WTC11 (cell line): ENCODE results near the gene RAB23. TPM values are rescaled to one million over a fixed set of nuclear protein-coding genes. Genes with fewer than 3 reads are reported as not detected.

Experiments used
- ARID4B ChIP-seq: sonication (generic); formaldehyde crosslinking; IDR thresholded peaks from 2 replicates; pipeline ENCODE4 v1.8.0; 2023; ENCODE audit warnings: missing genetic modification reagents, mild to moderate bottlenecking, borderline replicate concordance
- ATF1 ChIP-seq: sonication (generic); formaldehyde crosslinking; IDR thresholded peaks from 2 replicates; pipeline ENCODE4 v1.8.1; 2023; ENCODE audit warnings: mild to moderate bottlenecking, moderate library complexity, missing genetic modification reagents
- ATF2 ChIP-seq: sonication (generic); formaldehyde crosslinking; IDR thresholded peaks from 2 replicates; pipeline ENCODE4 v1.8.1; 2022; ENCODE audit warnings: low read depth, missing genetic modification reagents, borderline replicate concordance
- E2F5 ChIP-seq: sonication (generic); formaldehyde crosslinking; IDR thresholded peaks from 2 replicates; pipeline ENCODE4 v1.8.1; 2022; ENCODE audit warnings: mild to moderate bottlenecking, moderate library complexity, missing genetic modification reagents
- ETV6 ChIP-seq: sonication (generic); formaldehyde crosslinking; IDR thresholded peaks from 2 replicates; pipeline ENCODE4 v1.8.1; 2022; ENCODE audit warnings: mild to moderate bottlenecking, missing genetic modification reagents
- GTF2I ChIP-seq: fragments of 250-450 bp; sonication (Bioruptor Pico); conservative IDR thresholded peaks from 2 replicates; pipeline ENCODE4 v1.4.0; 2021; ENCODE audit warnings: mild to moderate bottlenecking
- IRF1 ChIP-seq: sonication (generic); formaldehyde crosslinking; IDR thresholded peaks from 2 replicates; pipeline ENCODE4 v1.8.0; 2023; ENCODE audit warnings: missing genetic modification reagents
- MAX ChIP-seq: sonication (generic); formaldehyde crosslinking; IDR thresholded peaks from 2 replicates; pipeline ENCODE4 v1.8.0; 2022; ENCODE audit warnings: mild to moderate bottlenecking, missing genetic modification reagents
- MXD4 ChIP-seq: fragments of 250-450 bp; sonication (Bioruptor Pico); IDR thresholded peaks from 2 replicates; pipeline ENCODE4 v1.8.0; 2021; ENCODE audit warnings: mild to moderate bottlenecking, moderate library complexity, borderline replicate concordance
- NFATC4 ChIP-seq: fragments of 250-450 bp; sonication (Bioruptor Pico); IDR thresholded peaks from 2 replicates; pipeline ENCODE4 v1.9.0; 2021; ENCODE audit warnings: mild to moderate bottlenecking
- NR2C2 ChIP-seq: sonication (generic); formaldehyde crosslinking; IDR thresholded peaks from 2 replicates; pipeline ENCODE4 v1.8.0; 2022; ENCODE audit warnings: mild to moderate bottlenecking, missing genetic modification reagents
- OVOL2 ChIP-seq: fragments of 250-450 bp; sonication (Bioruptor Pico); IDR thresholded peaks from 2 replicates; pipeline ENCODE4 v1.9.0; 2021; ENCODE audit warnings: mild to moderate bottlenecking, borderline replicate concordance
- SMAD4 ChIP-seq: sonication (generic); formaldehyde crosslinking; IDR thresholded peaks from 2 replicates; pipeline ENCODE4 v1.8.0; 2022; ENCODE audit warnings: mild to moderate bottlenecking, missing genetic modification reagents
- SOX15 ChIP-seq: fragments of 250-450 bp; sonication (Bioruptor Pico); IDR thresholded peaks from 2 replicates; pipeline ENCODE4 v1.9.0; 2021; ENCODE audit warnings: mild to moderate bottlenecking
- SP1 ChIP-seq: sonication (generic); formaldehyde crosslinking; conservative IDR thresholded peaks from 2 replicates; pipeline ENCODE4 v1.8.1; 2022; ENCODE audit warnings: missing genetic modification reagents
- TEAD1 ChIP-seq: sonication (generic); formaldehyde crosslinking; IDR thresholded peaks from 2 replicates; pipeline ENCODE4 v1.8.0; 2022; ENCODE audit warnings: mild to moderate bottlenecking, missing genetic modification reagents
- TEAD4 ChIP-seq: sonication (generic); formaldehyde crosslinking; IDR thresholded peaks from 2 replicates; pipeline ENCODE4 v1.8.0; 2022; ENCODE audit warnings: mild to moderate bottlenecking, missing genetic modification reagents
- ZBTB43 ChIP-seq: sonication (generic); formaldehyde crosslinking; IDR thresholded peaks from 2 replicates; pipeline ENCODE4 v1.8.1; 2023; ENCODE audit warnings: mild to moderate bottlenecking, missing genetic modification reagents
- ZNF281 ChIP-seq: sonication (generic); formaldehyde crosslinking; IDR thresholded peaks from 2 replicates; pipeline ENCODE4 v1.8.0; 2023; ENCODE audit warnings: mild to moderate bottlenecking, missing genetic modification reagents
- ZNF317 ChIP-seq: sonication (generic); formaldehyde crosslinking; IDR thresholded peaks from 2 replicates; pipeline ENCODE4 v1.8.1; 2023; ENCODE audit warnings: low read depth, mild to moderate bottlenecking, moderate library complexity, missing genetic modification reagents, borderline replicate concordance
- ZNF512 ChIP-seq: sonication (generic); formaldehyde crosslinking; IDR thresholded peaks from 2 replicates; pipeline ENCODE4 v1.8.1; 2022; ENCODE audit warnings: missing genetic modification reagents, borderline replicate concordance
- ZSCAN18 ChIP-seq: fragments of 250-450 bp; sonication (Bioruptor Pico); IDR thresholded peaks from 2 replicates; pipeline ENCODE4 v2.1.2; 2022; ENCODE audit warnings: mild to moderate bottlenecking, moderate library complexity
- total RNA-seq: library from RNA; stranded (reverse); gene quantifications from 3 replicates; pipeline ENCODE4 v1.2.3, GENCODE V29; 2021

The RAB23 gene
- total RNA-seq, 1 experiment from 2014 or later, result 11.3 TPM

- peak; percentile 84; the same call in 1 of the 2 replicates for TF ChIP-seq ARID4B (CRISPR knock-in tag)
- TF ChIP-seq ZBTB43 (CRISPR knock-in tag), result 0 out of 2 replicates have a peak, but pooled peaks have one; percentile 30
- peak; percentile 25; the same call in 1 of the 2 replicates for TF ChIP-seq TEAD1
- TF ChIP-seq MXD4 (CRISPR knock-in tag), result no peak
- no peak for TF ChIP-seq TEAD4 (CRISPR knock-in tag)
- TF ChIP-seq SP1, result no peak
- TF ChIP-seq ETV6 (CRISPR knock-in tag), result 0 out of 2 replicates have a peak, but pooled peaks have one; percentile 62
- peak; percentile 90 for TF ChIP-seq E2F5
- TF ChIP-seq ATF1 (CRISPR knock-in tag), result no peak
- TF ChIP-seq ZSCAN18, result no peak
- TF ChIP-seq MAX, result peak; percentile 75; the same call in 1 of the 2 replicates
- TF ChIP-seq NFATC4, result no peak
- no peak for TF ChIP-seq GTF2I (CRISPR knock-in tag)
- TF ChIP-seq OVOL2 (CRISPR knock-in tag), result no peak
- no peak for TF ChIP-seq ZNF512 (CRISPR knock-in tag)
- TF ChIP-seq SMAD4, result 0 out of 2 replicates have a peak, but pooled peaks have one; percentile 30
- TF ChIP-seq ZNF281 (CRISPR knock-in tag), result no peak
- TF ChIP-seq NR2C2 (CRISPR knock-in tag), result no peak
- TF ChIP-seq SOX15 (CRISPR knock-in tag), result no peak
- TF ChIP-seq ATF2 (CRISPR knock-in tag), result no peak
- TF ChIP-seq ZNF317 (CRISPR knock-in tag), result no peak
- TF ChIP-seq IRF1 (CRISPR knock-in tag), result no peak
Measured at GRCh38 chr6:57172136-57173055, 49.7 kb downstream of the RAB23 start, which contains the start of gene BAG2 (continued).
